Embryonic facial prominence (tissue), 1 donor: Measurements from ENCODE around the gene PPP6R1.
"Not testable (repeated sequence)": the region's sequence is repeated elsewhere in the genome, so short reads cannot be mapped to it uniquely, and the experiment has no call there.

Experiments used
- DNase-seq: peaks from one replicate; pipeline ENCODE4 v3.0.0-alpha.2; 2016; ENCODE audit errors: extremely low spot score

The PPP6R1 gene

DNA sequence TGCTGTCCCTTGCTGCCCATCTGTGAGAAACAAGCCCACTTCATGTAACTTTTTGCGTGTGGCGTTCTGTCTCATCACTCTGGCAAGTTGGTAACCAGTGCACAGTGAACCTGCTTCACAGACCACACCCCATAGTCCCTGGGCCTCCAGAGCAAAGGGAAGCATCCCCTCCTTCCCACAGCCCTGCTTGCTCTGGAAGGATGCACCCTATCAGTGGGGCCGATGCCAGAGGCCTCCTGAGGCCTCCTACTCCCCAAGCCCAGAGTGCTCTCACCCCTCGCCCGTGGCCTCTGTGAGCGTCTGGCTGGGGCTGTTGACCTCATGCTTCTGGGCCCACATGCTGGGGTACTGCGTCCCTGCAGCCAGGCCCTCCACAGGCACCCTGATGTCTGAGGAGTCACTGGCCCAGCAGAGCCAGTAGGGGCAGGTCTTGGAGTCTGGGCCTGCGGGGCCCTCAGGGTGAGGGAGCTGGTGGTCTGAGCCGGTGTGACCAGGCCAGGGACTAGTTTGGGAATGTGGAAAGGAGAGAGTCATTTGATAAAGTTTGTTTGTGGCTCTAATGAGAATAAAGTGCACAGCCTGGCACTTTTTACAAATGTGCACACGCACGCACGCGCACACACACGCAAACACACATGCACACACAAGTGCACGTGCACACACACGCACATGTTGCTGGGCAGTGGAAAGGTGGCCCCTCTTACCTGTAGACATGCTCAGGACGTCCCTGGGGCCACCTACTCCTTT lies 35.4 kb downstream of the PPP6R1 start:
- no peak for DNase-seq

DNA sequence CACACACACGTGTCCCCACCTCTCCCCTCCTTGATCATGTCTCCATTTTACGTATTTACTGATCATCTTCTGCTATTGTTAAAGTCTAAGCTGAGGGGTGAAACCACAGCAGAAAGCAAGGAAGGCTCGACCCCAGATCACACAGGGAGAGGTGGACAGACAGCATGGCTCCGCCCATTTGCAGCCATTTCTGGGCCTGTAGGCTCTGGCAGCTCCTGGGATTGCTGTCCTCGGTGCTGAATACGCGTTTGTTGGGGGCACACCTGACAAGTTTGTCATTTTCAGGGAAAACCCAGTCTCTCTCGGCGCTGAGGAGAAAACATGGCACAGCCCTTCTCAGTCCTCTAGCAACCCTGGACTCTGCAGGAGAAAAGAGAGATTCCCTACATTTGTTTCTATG lies 38.3 kb downstream of the PPP6R1 start:
- no peak for DNase-seq

DNA sequence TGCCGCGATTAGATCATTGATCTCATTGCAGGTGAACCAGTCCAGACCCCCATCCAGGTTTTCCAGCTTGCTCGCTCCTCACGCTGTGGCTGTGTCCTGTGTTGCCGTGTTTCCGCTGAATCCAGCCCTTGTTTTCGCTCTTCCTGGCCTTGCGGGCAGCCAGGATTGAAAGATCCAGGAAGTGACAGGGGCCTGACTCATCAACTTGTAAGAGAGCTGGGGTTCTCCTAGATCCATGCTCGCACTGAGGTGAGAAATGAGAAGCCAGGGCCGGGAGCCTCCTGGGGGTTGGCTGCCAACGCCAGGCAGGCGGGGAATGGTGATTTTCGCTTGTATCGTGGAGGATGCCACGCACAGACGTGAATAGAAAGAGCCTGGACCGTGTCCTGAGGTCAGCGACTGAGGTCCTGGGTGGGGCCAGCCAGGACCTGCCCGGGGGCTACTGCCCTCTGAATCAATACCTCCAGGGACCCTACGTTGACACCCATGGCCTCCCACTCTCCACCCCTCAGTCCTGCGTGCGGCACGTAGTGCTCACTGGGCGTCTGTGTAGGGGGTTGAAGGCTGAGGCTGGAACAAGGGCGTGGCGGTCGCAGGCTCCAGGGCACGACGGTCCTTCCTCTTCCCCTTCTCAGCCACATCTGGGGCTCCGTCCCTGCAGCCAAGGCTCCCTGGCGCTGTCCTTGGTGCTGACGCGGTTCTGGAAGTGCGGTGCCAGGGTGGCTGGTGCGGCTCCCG lies 42.2 kb downstream of the PPP6R1 start:
- DNase-seq = peak; percentile 11

DNA sequence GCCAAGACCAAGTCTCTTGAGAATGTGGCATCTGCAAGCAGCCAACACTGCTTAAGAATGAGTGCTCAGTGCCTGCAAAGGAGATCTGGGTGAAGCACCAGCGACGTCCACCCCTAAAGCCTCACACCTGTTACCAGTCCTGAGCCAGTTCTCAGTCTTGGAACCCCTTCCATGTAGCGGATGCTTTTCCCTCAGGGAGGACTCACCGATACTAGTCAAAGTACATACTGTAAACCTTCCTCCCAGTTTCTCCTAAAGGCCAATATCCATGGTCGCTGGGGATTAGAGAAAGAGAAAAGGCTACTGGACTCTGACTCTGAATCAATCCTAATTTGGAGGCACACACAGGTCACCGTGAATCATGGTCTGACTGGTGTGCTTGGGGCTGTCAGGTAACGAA lies 45.3 kb downstream of the PPP6R1 start:
- DNase-seq = no peak

DNA sequence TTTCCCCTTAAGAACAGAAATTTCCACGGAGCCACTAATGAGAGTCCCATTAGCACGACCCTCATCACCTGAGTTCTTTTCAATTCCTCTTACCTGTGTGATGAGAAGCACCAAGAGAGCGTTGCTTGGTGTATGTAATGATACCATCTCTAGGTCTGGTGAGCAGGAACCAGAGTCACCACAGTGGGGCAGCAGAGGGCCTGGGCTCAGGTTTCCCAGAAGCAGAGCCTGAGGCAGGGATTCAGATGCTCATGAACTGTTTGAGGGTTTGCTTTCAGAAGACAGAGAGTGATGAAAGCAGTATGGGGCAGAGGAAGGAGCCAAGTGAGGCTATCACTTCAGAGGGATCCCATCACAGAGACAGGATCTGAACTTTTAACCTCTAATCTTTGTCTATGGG lies 46.4 kb downstream of the PPP6R1 start:
- DNase-seq = no peak

DNA sequence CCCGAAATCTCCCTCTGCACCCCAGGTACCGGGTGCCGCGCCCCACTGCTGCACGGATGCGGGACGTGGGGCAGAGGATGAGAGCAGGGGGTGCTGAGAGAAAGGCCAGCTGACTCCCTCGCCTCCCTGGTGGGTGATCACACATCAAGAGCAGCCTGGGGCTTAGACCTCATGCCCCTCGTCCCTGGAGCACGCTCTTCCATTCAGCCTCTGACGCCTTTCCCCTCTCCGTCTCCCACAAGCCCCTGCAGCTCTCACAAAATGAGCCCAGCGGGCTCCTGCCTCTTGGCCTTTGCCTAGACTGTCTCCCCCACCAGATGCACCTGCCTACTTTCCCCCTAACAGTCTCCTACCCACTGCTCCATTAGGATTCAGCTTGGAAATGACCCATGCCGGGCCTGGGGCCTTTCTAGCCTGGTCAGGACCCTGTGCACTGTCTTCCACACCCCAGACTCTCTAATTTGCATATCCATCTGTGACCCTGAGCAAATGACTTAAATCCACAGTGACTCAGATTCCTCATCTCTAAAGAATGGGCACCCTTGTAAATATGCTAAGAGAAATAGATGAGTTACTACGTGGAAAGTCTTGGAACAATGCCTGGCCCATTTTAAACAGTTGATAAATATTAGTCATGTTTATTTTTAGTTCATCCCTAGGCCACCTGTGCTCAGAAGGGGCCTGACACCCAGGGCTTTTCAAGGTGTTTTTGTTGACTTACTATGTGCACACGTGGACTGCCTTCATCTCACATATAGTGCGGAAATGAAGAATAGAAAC lies 48.9 kb downstream of the PPP6R1 start:
- DNase-seq = no peak

DNA sequence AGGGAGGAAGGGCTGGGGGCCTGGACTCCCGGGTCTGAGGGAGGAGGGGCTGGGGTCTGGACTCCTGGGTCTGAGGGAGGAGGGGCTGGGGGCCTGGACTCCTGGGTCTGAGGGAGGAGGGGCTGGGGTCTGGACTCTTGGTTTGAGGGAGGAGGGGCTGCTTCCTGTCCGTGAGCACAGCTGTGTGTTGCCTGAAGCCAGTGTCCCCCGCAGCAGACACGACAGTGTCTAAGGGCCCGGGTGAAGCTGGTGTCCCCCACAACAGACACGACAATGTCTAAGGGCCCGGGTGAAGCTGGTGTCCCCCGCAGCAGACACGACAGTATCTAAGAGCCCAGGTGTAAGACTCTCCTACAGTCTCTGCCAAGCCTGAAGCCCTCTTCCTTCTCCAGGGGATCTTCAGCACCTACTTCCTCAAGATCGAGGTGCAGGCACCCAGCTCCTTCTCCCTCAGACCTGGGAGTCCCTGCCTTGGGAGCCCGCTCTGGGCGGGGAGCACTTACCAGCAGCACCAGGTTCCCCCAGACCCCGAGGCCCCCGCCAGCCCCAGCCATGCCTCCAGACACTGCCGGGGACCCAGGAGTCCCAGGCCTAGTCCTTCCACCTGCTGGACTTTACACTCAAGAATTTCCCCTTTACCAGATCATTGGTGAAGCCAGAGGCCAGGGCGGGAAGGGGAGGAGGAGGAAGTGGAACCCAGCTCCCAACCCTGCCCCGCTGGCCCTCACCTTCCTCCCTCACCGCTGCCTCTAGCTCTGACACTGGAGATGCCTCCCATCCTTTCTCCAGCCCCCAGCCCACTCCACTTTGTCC lies 49.7 kb downstream of the PPP6R1 start, which contains the start of gene PTPRH:
PTPRH (minus strand) TSS at position 622 of the 813 bp plus-strand sequence; CDS start at position 554, 68 bp downstream.
- no peak for DNase-seq

DNA sequence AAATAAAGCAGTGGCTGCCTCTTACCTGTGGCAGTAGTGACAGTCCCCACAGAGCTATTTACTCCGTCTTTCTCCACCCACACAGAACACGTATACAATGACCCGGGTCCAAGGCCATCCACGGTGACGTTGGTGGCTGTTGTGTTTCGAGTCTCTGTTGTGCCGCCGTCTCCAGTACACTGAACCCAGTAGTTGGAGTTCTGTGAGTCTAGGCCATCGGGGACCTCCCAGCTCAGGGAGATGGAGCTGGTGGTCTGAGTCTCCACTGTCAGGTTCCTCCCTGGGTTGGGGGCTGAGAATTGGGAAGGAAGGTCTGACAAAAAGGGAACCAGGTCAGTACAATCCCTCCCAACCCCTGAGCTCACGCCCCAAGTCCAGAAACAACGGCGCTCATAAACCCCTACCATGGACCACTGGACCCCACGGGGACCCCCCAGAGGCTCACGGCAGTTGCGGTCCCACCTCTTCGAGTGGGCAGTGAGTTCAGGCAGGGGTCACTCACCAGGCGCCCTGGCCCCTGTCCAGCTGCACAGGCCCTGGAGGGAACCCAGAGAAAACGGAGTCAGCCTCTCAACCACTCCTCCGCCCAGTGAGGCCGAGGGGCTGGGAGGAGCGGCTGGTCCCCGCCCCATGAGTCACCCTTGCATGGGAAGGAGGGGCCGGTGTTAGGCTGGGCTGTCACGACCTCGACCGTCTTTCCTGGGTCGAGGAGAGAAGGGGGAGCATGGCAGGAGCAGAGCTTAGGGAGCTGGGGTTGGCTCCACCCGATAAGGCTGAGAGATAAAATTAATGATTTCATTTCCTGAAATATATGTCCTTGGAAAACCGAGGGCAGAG lies 51.9 kb downstream of the PPP6R1 start:
- no peak for DNase-seq

DNA sequence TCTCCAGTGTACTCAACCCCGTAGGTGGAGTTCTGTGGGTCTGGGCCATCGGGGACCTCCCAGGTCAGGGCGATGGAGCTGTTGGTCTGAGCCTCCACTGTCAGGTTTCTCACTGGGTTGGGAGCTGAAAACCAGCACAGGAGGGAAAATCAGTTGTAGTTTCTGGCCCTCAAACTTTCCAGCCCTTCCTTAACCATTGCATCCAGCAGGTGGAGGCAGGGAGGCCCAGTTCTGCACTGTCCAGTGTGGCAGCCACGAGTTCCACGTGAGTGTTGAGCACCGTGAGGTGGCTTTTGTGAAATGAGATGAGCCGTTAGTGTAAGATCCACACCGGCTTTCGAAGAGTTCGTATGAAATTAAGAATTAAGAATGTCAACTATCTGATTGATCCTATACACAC lies 56.6 kb downstream of the PPP6R1 start:
- DNase-seq = not testable (repeated sequence)

DNA sequence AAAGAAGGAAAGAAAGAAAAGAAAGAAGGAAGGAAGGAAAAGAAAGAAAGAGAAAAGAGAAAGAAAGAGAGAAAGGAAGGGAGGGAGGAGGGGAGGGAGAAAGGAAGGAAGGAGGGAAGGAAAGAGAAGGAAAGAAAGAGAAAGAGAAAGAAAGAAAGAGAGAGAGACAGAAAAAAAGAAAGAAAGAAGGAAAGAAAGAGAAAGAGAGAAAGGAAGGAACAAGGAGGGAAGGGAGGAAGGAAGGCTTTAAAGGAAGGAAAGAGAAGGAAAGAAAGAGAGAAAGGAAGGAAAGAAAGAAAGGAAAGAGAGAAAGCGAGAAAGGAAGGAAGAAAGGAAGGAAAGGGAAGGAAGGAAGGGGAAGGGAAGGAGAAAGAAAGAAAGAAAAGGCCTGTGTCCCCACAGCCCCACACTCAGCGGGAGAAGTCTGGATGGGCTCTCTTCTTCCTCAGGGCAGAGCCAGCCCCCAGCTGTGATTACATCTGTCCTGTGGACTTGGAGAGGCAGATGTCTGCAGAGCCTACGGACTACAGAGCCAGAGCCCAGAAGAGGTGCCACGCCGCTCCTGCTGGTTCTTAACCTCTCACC lies 59.1 kb downstream of the PPP6R1 start:
- DNase-seq = no peak

DNA sequence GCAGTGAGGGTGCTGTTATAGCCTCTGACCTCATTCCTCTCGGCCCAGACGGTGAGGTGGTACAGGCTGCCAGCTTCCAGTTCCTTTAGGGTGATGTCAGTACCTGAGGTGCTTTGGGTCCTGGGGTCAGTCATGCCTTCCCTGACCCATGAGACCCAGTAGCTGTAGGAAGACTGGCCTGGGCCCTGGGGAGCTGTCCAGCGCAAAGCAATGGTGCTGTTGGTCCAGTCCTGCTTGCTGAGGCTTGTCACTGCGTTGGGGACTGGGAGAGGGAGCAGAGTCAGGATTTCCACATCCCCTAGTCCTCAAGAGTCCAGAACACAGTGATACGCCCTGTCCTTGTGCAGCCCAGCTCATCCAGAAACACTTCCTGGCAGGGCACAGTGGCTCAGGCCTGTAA lies 60.2 kb downstream of the PPP6R1 start:
- DNase-seq = no peak

DNA sequence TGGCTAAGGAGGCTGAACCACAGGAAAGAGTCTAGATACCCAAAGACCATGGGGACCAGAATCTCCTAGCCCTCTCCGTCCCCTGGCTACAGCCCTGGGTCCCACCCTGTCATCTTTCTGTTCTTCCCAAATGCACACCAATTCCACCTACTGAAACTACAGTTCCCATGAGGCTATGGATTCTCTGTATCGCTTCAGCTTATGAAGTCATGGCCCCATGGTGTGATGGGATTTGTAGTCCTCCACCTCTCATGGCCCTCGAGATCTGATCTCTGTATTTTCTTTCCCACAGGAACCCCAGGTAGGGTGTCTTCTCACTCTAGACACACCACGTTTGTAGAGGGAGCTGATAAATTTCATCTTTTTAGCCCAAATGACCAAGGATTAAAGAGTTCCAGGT lies 61.3 kb downstream of the PPP6R1 start:
- DNase-seq = no peak

DNA sequence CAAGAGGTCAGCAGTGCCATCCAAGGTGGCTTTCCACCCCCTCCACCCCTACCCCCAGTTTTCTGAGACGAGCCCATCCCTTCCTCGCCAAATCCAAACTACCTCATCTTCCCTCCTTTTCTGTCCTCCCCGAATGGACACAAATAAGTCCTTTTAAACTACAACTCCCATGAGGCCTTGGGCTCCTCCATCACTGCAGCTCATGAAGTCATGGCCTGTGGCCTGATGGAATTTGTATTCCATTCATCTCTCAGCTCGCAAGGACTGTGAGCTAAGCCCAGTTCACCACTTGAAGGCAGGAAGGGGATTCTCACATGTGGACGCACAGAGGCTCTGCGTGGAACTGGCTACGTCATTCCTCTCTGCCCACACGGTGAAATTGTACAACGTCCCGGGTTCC lies 62.0 kb downstream of the PPP6R1 start:
- no peak for DNase-seq

DNA sequence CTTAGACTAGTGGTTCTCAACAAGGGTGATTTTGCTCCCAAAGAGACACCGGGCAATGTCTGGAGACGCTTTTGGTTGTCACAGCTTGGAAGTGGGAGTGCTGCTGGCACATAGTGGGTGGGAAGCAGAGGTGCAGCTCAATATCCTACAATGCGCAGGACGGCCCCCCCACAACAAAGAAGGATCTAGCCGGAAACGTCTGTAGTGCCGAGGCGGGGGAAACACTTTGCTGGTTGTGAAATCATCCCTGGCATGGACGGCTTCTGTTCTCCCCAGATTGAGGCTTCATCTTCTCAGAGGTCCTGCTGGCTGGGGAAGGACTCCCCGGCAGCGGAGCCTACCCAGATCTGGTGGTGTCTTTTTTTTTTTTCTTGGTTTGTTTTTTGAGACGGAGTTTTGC lies 65.3 kb downstream of the PPP6R1 start:
- no peak for DNase-seq

DNA sequence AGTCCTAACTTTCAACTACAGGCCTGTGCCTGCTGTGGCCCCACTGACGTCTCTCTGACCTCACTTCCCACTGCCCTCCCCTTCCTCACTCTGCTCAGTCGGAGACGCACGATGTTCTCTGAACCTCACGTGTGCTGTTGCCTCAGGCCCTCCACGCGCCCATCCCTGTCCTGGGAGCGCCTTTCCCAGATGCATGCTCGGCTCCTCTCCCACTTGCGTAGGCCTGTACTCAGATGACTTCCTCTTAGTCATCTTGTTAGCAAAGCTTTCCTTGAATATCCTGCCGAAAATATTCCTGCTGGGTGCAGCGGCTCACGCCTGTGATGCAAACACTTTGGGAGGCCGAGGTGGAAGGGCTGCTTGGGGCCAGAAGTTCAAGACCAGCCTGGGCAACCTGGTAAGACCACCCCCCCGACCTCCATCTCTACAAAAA lies 69.4 kb downstream of the PPP6R1 start:
- DNase-seq = no peak

DNA sequence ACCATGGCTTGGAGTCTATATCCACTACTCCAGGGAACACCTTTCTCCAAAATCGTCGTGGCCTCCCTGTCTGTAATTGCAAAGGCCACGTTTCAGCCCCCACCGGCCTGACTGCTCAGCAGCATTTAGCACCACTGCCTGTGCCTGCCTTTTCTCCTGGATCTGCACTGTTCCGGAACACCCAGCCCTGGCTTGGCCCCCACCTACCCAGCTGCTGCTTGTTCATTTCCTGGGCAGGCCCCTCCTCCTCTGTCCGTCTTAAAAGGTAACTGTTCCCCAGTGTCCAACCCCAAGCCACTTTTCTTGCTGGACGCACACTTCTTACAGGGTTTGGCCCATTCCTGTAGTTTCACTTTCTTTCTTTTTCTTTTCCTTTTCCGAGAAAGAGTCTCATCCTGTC lies 70.2 kb downstream of the PPP6R1 start:
- no peak for DNase-seq

DNA sequence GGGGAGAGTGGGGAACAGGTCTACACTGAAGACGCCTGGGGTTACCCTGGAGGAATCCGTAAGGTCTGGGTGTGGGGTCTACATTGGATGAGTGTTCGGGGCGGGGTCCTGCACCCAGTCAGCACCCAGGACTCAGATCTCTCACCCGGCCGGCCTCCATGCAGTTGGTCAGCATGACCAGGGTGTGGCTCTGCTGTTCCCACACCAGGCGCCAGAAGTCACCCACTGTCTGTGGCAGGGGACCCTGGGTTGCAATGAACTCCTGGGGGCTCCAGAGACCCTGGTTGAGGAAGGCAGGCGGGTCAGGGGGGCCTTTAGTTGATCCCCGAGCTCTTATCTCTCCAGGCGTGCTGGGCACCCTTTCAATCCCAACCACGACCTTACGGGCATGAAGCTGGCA lies 72.7 kb downstream of the PPP6R1 start:
- DNase-seq = no peak

DNA sequence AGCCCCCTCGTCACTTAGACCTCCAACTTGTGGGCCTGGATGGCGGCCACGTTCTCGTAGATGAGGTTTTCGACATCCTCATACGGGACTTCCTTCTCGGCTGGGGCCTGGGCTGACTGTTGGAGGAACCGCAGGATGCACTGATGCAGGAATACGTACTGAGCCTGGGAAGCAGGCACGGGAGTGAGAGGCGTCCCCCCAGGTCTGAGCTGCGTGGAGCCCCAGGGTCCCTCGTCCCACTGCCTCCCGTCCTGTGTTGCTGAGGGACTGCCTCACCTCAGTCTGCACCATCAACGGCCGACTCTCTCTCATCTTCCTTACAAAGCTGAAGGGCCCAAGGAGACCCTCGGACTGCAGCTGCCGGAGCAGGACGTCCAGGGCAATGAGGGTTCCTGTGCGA lies 77.1 kb downstream of the PPP6R1 start:
- no peak for DNase-seq
